ENCODE results near the gene RAD51B.

GRCh38 chr14:67784244-67784823 lies 35.2 kb upstream of the RAD51B start:
- TF ChIP-seq CTCF (IDR thresholded peaks at IDR 0.05) (no peak), POLR2A (IDR thresholded peaks at IDR 0.05) (no peak)
